Measurements from ENCODE around the gene EXOC6B. TPM values are rescaled to one million over a fixed set of nuclear protein-coding genes. Genes with fewer than 3 reads are reported as not detected.

The EXOC6B gene
- total and polyA plus RNA-seq, 2 of the 8 experiments (the other 6 are each of a cell fraction or from before 2014, with no cell fraction given) = 13.5 to 33.0 TPM

DNA sequence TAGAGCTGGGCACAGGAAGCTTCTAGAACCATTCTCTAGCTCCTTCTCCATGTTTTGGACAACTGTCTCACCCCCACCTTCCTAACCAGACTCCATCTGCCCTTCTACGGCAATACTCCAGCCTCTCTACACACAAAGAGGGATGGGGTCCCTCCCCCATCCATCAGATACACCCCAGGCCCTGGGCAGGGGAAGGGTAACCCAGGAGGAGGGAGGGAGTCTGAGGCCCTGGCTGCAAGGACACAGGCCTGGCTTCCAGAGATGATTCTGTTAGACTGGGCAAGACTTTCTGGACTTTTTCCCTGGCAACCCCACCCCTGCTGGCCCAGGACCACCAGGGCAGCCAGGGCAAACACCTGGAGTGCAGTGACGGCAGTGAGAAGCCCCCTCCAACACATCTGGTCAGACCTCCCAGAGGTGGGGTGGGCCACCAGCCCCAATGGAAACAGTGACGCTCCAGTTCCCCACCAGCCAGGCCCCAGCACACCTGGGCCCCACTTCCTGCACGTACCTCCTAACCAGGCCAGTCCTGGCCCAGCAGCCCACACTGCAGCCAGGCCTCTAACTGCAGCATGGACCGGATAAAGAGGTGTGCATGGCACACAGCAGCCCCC is 684.7 kb downstream of the EXOC6B start:
- no peaks in the 10 kb centered on the region for H3K79me2 ChIP-seq (ENCODE audit: control insufficient read depth in 1 of 2, insufficient read depth in 2 of 2, low read length in 2 of 2)
- ChIA-PET CTCF (ENCODE audit: partially characterized antibody) (interaction anchor here (0.7 to 9.5 kb wide), 5 partner anchors 9 to 604 kb away, joined by 3 to 70 read pairs (median 7); no protein-coding TSS in a partner anchor), POLR2A (ENCODE audit: partially characterized antibody) (no interaction called here)
- 85% methylated on average over 5 of the region's 5 CpGs; no CpG with 5 or more reads in 1 of the 2 experiments for WGBS, 2 experiments (ENCODE audit: extremely low coverage in 1 of 2, insufficient coverage in 1 of 2, insufficient read length in 1 of 2, insufficient replicate concordance in 2 of 2, low coverage in 1 of 2, low lambda C conversion rate in 2 of 2, missing lambda C conversion rate in 1 of 2)
- no peak overlapping the region for H2BK20ac ChIP-seq (ENCODE audit: low read length)
- peak overlapping the region; percentile 56 for H4K91ac ChIP-seq (replicated peaks; ENCODE audit: insufficient read length, low read length)
- H2AK5ac ChIP-seq (ENCODE audit: low read depth, low read length) = no peak overlapping the region
- H3K9ac ChIP-seq (replicated peaks in 1 of 4; ENCODE audit: extremely low read depth in 1 of 4, low read depth in 3 of 4, low read length in 3 of 4) = no peak overlapping the region
- H3K36me3 ChIP-seq (ENCODE audit: control insufficient read depth in 2 of 4, insufficient read depth in 4 of 4, low read length in 3 of 4) = no peaks in the 10 kb centered on the region
- no peak overlapping the region for H3K4me3 ChIP-seq (ENCODE audit: extremely low read depth in 1 of 4, insufficient read depth in 2 of 4, low read depth in 3 of 4, low read length in 4 of 4)
- H2AFZ ChIP-seq (ENCODE audit: low read length) = no peak overlapping the region
- H3K18ac ChIP-seq (ENCODE audit: extremely low read depth, low read length) = no peak overlapping the region; the same call in 1 of the 2 replicates
- H2BK12ac ChIP-seq (ENCODE audit: low read depth, low read length) = no peak overlapping the region; the same call in 1 of the 2 replicates
- no peaks in the 10 kb centered on the region; a peak in 1 of 4 replicates for H3K9me3 ChIP-seq (ENCODE audit: insufficient read depth in 2 of 2, low read depth in 1 of 2, low read length in 1 of 2)
- no peak overlapping the region for H3K56ac ChIP-seq (replicated peaks; ENCODE audit: insufficient read length, low read depth, low read length)
- no peaks in the 10 kb centered on the region for H3K79me1 ChIP-seq (ENCODE audit: low read depth, low read length)
- peaks cover 3 to 4% of the 10 kb centered on the region in 2 experiments for H4K20me1 ChIP-seq (replicated peaks in 1 of 2; ENCODE audit: control insufficient read depth in 1 of 2, insufficient read depth in 2 of 2, low read length in 2 of 2)
- H3K27me3 ChIP-seq (replicated peaks in 1 of 4; ENCODE audit: control insufficient read depth in 3 of 4, extremely low read depth in 1 of 4, insufficient read depth in 3 of 4, low read length in 3 of 4) = peaks cover 35 to 65% (median 57%) of the 10 kb centered on the region in 4 experiments
- no peak overlapping the region for H3K4me2 ChIP-seq (ENCODE audit: insufficient read depth in 1 of 2, low read depth in 2 of 2, low read length in 2 of 2)
- H2BK120ac ChIP-seq (replicated peaks; ENCODE audit: low read depth, low read length) = no peak overlapping the region
- H4K5ac ChIP-seq (ENCODE audit: insufficient read length, low read depth, low read length) = no peak overlapping the region
- H2BK15ac ChIP-seq (ENCODE audit: low read length) = peak overlapping the region; percentile 29; the same call in 1 of the 2 replicates
- no peak overlapping the region for H3K14ac ChIP-seq (ENCODE audit: insufficient read length)
- H3K23me2 ChIP-seq (ENCODE audit: low read depth, low read length) = peaks cover 10% of the 10 kb centered on the region; the same call in 1 of the 2 replicates
- H3K23ac ChIP-seq (ENCODE audit: insufficient read length) = no peak overlapping the region
- H2BK5ac ChIP-seq (ENCODE audit: low read depth, low read length) = no peak overlapping the region
- H4K8ac ChIP-seq (ENCODE audit: extremely low read depth, insufficient read depth, low read length) = no peak overlapping the region
- H3K27ac ChIP-seq (ENCODE audit: low read depth, low read length) = no peak overlapping the region
- DNase-seq (ENCODE audit: low read depth in 1 of 2, low spot score in 2 of 2) = no peak
- FAIRE-seq = no peak
- peaks cover 4 to 30% (median 20%) of the 10 kb centered on the region in 4 experiments for H3K4me1 ChIP-seq (replicated peaks in 1 of 4; ENCODE audit: control insufficient read depth in 3 of 4, insufficient read depth in 4 of 4, low read length in 3 of 4)
- no peak overlapping the region for H3K4ac ChIP-seq (replicated peaks; ENCODE audit: insufficient read length, low read depth, low read length)
- TF ChIP-seq, protein P1, sequence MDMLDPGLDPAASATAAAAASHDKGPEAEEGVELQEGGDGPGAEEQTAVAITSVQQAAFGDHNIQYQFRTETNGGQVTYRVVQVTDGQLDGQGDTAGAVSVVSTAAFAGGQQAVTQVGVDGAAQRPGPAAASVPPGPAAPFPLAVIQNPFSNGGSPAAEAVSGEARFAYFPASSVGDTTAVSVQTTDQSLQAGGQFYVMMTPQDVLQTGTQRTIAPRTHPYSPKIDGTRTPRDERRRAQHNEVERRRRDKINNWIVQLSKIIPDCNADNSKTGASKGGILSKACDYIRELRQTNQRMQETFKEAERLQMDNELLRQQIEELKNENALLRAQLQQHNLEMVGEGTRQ (IDR thresholded peaks at IDR 0.05; ENCODE audit: low read length) = no peak
- TF ChIP-seq SIX5 (IDR thresholded peaks at IDR 0.05; ENCODE audit: low read depth, low read length) (no peak), KDM1A (IDR thresholded peaks at IDR 0.05; ENCODE audit: borderline replicate concordance, low read length) (no peak), RXRA (IDR thresholded peaks at IDR 0.05; ENCODE audit: insufficient read depth, low read depth, low read length) (no peak), EZH2 (IDR thresholded peaks at IDR 0.05; ENCODE audit: low read depth, low read length, severe bottlenecking) (no peak), CBX5 (IDR thresholded peaks at IDR 0.05; ENCODE audit: low read depth, low read length) (no peak), CTBP2 (IDR thresholded peaks at IDR 0.05; ENCODE audit: borderline replicate concordance, insufficient read depth, insufficient read length, low read length) (no peak), JUN (IDR thresholded peaks at IDR 0.05; ENCODE audit: low read depth, low read length) (no peak), NRF1 (IDR thresholded peaks at IDR 0.05; ENCODE audit: low read depth, low read length) (no peak), PHF8 (conservative IDR thresholded peaks at IDR 0.05; ENCODE audit: low read depth, low read length) (no peak), POLR2A (IDR thresholded peaks at IDR 0.05; ENCODE audit: control extremely low read depth in 1 of 2, low read depth in 2 of 2, low read length in 2 of 2) (no peak), TAF7 (optimal IDR thresholded peaks at IDR 0.05; ENCODE audit: borderline replicate concordance, low read depth, low read length) (no peak)
